Ovary (tissue), 3 donors: ENCODE data around the gene TM9SF3.

Experiments used
- EP300 ChIP-seq: sonication (generic); formaldehyde crosslinking; IDR thresholded peaks from one replicate; pipeline ENCODE4 v1.6.1; 2017; ENCODE audit warnings: antibody characterized with exemption
- POLR2A ChIP-seq: fragments of 450-650 bp; IDR thresholded peaks from one replicate; pipeline ENCODE4 v1.6.1; 2017; ENCODE audit warnings: antibody characterized with exemption, mild to moderate bottlenecking, moderate library complexity
- TF ChIP-seq, protein P1 (sequence below), 3 donors: fragments of 450-650 bp in 2 of 3; fragments of 200-600 bp in 1 of 3; IDR thresholded peaks; one replicate each; pipeline versions ENCODE4 v1.5.1 to v1.8.0; 2016 to 2022; ENCODE audit warnings: antibody characterized with exemption in 3 of 3, mild to moderate bottlenecking in 1 of 3
- donor health status: DM: no; HTN: no; CAD: no.

DNA sequence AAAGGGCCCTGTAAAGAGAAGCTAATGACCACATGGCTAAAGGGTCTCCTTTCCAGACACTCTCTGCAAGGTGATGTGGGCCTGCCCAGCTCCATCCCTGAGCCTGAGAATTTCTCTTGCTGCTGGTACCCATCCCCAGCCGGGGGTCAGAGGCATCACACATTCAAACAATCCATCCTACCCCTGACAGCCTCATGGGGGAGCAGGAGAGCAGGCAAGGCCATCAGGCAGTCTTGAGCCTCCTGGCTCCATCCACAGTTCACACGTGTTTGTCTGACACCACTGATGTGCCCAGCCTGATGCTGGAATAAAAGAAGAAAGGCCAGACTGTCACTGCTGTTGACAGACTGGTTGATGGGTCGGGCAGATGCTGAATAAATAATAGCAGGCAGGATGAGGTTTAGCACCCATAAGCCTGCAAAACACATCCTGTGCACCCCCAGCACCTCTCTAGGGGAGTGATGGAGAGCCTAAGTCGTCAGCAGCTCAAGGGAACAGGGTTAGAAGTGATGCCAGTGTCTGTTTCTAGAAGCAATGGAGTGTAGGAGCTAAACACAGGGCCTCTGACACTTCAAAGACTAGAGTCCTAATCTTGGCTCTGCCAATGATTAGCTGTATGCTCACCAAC is 116.6 kb downstream of the TM9SF3 start:
- TF ChIP-seq POLR2A (no peak), EP300 (no peak)
- TF ChIP-seq, protein P1, sequence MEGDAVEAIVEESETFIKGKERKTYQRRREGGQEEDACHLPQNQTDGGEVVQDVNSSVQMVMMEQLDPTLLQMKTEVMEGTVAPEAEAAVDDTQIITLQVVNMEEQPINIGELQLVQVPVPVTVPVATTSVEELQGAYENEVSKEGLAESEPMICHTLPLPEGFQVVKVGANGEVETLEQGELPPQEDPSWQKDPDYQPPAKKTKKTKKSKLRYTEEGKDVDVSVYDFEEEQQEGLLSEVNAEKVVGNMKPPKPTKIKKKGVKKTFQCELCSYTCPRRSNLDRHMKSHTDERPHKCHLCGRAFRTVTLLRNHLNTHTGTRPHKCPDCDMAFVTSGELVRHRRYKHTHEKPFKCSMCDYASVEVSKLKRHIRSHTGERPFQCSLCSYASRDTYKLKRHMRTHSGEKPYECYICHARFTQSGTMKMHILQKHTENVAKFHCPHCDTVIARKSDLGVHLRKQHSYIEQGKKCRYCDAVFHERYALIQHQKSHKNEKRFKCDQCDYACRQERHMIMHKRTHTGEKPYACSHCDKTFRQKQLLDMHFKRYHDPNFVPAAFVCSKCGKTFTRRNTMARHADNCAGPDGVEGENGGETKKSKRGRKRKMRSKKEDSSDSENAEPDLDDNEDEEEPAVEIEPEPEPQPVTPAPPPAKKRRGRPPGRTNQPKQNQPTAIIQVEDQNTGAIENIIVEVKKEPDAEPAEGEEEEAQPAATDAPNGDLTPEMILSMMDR (IDR thresholded peaks at IDR 0.05): no peak
